Neuronal stem cell (in vitro differentiated cells): ENCODE results near the gene TTLL1.

Experiments used
- DNase-seq: peaks from one replicate; pipeline ENCODE4 v3.0.0-alpha.2; 2013; ENCODE audit warnings: low spot score
- H2AFZ ChIP-seq: one replicate; pipeline ENCODE4 v1.6.1; 2013; ENCODE audit warnings: mild to moderate bottlenecking, low read length, inconsistent platforms
- H2AK5ac ChIP-seq: 2 replicates; pipeline ENCODE4 v1.6.1; 2013; ENCODE audit warnings: low read depth, mild to moderate bottlenecking, inconsistent platforms, low read length, moderate library complexity, mixed read lengths
- H2BK120ac ChIP-seq: 2 replicates; pipeline ENCODE4 v1.6.1; 2013; ENCODE audit warnings: low read depth, mild to moderate bottlenecking, inconsistent platforms, low read length, moderate library complexity, mixed read lengths
- H2BK12ac ChIP-seq: one replicate; pipeline ENCODE4 v1.6.1; 2013; ENCODE audit warnings: low read length, inconsistent platforms
- H2BK15ac ChIP-seq: 2 replicates; pipeline ENCODE4 v1.6.1; 2013; ENCODE audit warnings: mild to moderate bottlenecking, low read length, inconsistent platforms, mixed read lengths
- H2BK5ac ChIP-seq: one replicate; pipeline ENCODE4 v1.6.1; 2013; ENCODE audit warnings: inconsistent platforms, mild to moderate bottlenecking, low read length, moderate library complexity
- H3K14ac ChIP-seq: one replicate; pipeline ENCODE4 v1.6.1; 2013; ENCODE audit warnings: low read length, inconsistent platforms
- H3K18ac ChIP-seq: 2 replicates; pipeline ENCODE4 v1.6.1; 2013; ENCODE audit warnings: low read length, inconsistent platforms
- H3K23ac ChIP-seq: 2 replicates; pipeline ENCODE4 v1.6.1; 2013; ENCODE audit warnings: low read depth, mild to moderate bottlenecking, mixed read lengths, low read length, inconsistent platforms; ENCODE audit not compliant: poor library complexity
- H3K27ac ChIP-seq: replicated peaks from 3 replicates; pipeline ENCODE4 v1.5.1; 2013; ENCODE audit warnings: low read length, inconsistent platforms
- H3K27me3 ChIP-seq, 3 experiments: 2 replicates each; pipeline ENCODE4 v1.6.1; 2013; ENCODE audit warnings: low read length in 3 of 3, mild to moderate bottlenecking in 2 of 3, inconsistent platforms in 1 of 3, low read depth in 1 of 3, mixed read lengths in 1 of 3, moderate library complexity in 1 of 3; ENCODE audit not compliant: control insufficient read depth in 3 of 3, insufficient read depth in 3 of 3
- H3K36me3 ChIP-seq, 2 donors: replicated peaks in 1 of 2; 2 replicates each; pipeline ENCODE4 v1.6.1; 2013; ENCODE audit warnings: low read length in 2 of 2; ENCODE audit not compliant: control insufficient read depth in 2 of 2, insufficient read depth in 2 of 2
- H3K4ac ChIP-seq: 2 replicates; pipeline ENCODE4 v1.6.1; 2013; ENCODE audit warnings: inconsistent platforms, mild to moderate bottlenecking, low read length, moderate library complexity
- H3K4me1 ChIP-seq, 2 donors: 1 replicate in 1 of 2; 2 replicates in 1 of 2; pipeline ENCODE4 v1.6.1; 2013; ENCODE audit warnings: low read length in 2 of 2, low read depth in 1 of 2; ENCODE audit not compliant: control insufficient read depth in 2 of 2, insufficient read depth in 1 of 2
- H3K4me2 ChIP-seq: one replicate; pipeline ENCODE4 v1.6.1; 2013; ENCODE audit warnings: mild to moderate bottlenecking, low read length, inconsistent platforms; ENCODE audit not compliant: insufficient read depth, poor library complexity, severe bottlenecking
- H3K4me3 ChIP-seq, 2 donors: 2 replicates each; pipeline ENCODE4 v1.5.1; 2013; ENCODE audit warnings: low read length in 2 of 2, mild to moderate bottlenecking in 2 of 2, inconsistent platforms in 1 of 2, moderate library complexity in 1 of 2
- H3K79me1 ChIP-seq: one replicate; pipeline ENCODE4 v1.6.1; 2013; ENCODE audit warnings: low read depth, mild to moderate bottlenecking, inconsistent platforms, low read length, moderate library complexity
- H3K9ac ChIP-seq: one replicate; pipeline ENCODE4 v1.6.1; 2013; ENCODE audit warnings: mild to moderate bottlenecking, low read depth, low read length, inconsistent platforms; ENCODE audit not compliant: poor library complexity
- H3K9me3 ChIP-seq, 2 donors: replicated peaks in 1 of 2; 2 replicates each; pipeline versions ENCODE3 to v1.6.1; 2013; ENCODE audit warnings: low read length in 2 of 2, mild to moderate bottlenecking in 2 of 2, inconsistent platforms in 1 of 2, low read depth in 1 of 2, mixed read lengths in 1 of 2, moderate library complexity in 1 of 2; ENCODE audit not compliant: control insufficient read depth in 2 of 2, insufficient read depth in 1 of 2
- H4K8ac ChIP-seq: one replicate; pipeline ENCODE4 v1.6.1; 2013; ENCODE audit warnings: low read depth, mild to moderate bottlenecking, inconsistent platforms, low read length, moderate library complexity
- H4K91ac ChIP-seq: one replicate; pipeline ENCODE4 v1.6.1; 2013; ENCODE audit warnings: low read length, low read depth, mild to moderate bottlenecking, inconsistent platforms; ENCODE audit not compliant: poor library complexity
- WGBS, 2 donors: extraction: QIAGEN DNeasy Blood & Tissue Kit; methylation state at CpG; one replicate each; pipeline ENCODE4 v1.1.7; 2013; ENCODE audit warnings: missing lambda C conversion rate in 2 of 2, mixed read lengths in 1 of 2; ENCODE audit not compliant: insufficient read length in 2 of 2, insufficient replicate concordance in 1 of 2; ENCODE audit errors: extremely low coverage in 2 of 2; 5-methylcytosine and 5-hydroxymethylcytosine counted together

The TTLL1 gene

DNA sequence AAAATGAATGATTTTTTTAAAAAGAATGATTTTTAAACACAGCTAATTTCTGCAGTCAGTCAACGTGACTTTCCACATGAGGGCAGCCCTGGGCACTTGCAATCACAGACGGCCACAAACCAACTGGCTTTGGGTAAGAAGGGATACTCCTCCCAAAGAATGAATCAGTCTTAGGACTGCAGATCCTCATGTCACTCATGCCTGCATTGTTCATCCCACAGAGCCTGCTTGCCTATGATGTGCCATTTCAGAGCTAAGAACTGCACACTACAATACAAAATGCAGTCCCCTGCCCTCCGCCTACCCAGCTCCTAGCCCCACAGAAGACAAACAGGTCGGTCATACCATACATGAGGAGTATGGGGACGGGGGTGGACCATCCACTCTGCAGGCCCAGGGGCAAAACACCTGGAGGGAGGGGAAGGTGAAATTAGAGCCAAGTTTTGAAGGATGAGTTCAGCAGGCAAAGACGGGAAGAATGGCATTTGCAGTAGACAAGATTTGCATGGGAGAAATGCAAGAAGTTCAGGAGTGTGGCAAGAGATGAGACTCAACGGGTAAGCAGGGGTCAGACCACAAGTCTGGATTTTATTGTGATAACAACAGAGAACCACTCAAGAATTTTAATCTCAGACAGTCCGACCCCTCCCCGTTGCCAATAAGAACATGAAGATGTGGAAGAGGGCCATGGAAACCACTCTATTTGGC, 98.9 kb downstream of the TTLL1 start:
- H4K91ac ChIP-seq: no peak overlapping the region
- peaks cover 14% of the 10 kb centered on the region for H3K79me1 ChIP-seq
- H2BK5ac ChIP-seq: no peak overlapping the region
- no peak overlapping the region for H3K14ac ChIP-seq
- no peak overlapping the region for H2AK5ac ChIP-seq
- no peak overlapping the region for H3K27ac ChIP-seq
- no peak overlapping the region for H3K4me2 ChIP-seq
- no peak overlapping the region for H3K4me3 ChIP-seq
- H3K36me3 ChIP-seq: peaks cover 1 to 10% of the 10 kb centered on the region in 2 donors
- H3K18ac ChIP-seq: peak overlapping the region; percentile 70
- H3K4ac ChIP-seq: no peak overlapping the region
- H3K9ac ChIP-seq: no peak overlapping the region
- peaks cover 3 to 4% of the 10 kb centered on the region in 2 donors for H3K9me3 ChIP-seq
- H3K27me3 ChIP-seq: no peaks in the 10 kb centered on the region
- no peak overlapping the region for H3K23ac ChIP-seq
- no peak overlapping the region for H4K8ac ChIP-seq
- H2BK15ac ChIP-seq: no peak overlapping the region
- H2AFZ ChIP-seq: no peak overlapping the region
- no CpG with 5 or more reads among the region's 9 CpGs for WGBS, 2 donors
- H2BK120ac ChIP-seq: no peak overlapping the region
- H2BK12ac ChIP-seq: no peak overlapping the region
- peaks cover 19 to 30% of the 10 kb centered on the region in 2 donors for H3K4me1 ChIP-seq
- no peak for DNase-seq
